ENCODE results near the gene MX2.
"Not testable (repeated sequence)": the region's sequence is repeated elsewhere in the genome, so short reads cannot be mapped to it uniquely, and the experiment has no call there.

The MX2 gene

GRCh38 chr21:41418393-41418792 is 56.6 kb downstream of the MX2 start:
- no peak for TF ChIP-seq GATA1 (IDR thresholded peaks at IDR 0.05; ENCODE audit: low read depth, low read length)
- TF ChIP-seq POLR2A (IDR thresholded peaks at IDR 0.05; ENCODE audit: low read length), result no peak
- no peak for DNase-seq

DNA sequence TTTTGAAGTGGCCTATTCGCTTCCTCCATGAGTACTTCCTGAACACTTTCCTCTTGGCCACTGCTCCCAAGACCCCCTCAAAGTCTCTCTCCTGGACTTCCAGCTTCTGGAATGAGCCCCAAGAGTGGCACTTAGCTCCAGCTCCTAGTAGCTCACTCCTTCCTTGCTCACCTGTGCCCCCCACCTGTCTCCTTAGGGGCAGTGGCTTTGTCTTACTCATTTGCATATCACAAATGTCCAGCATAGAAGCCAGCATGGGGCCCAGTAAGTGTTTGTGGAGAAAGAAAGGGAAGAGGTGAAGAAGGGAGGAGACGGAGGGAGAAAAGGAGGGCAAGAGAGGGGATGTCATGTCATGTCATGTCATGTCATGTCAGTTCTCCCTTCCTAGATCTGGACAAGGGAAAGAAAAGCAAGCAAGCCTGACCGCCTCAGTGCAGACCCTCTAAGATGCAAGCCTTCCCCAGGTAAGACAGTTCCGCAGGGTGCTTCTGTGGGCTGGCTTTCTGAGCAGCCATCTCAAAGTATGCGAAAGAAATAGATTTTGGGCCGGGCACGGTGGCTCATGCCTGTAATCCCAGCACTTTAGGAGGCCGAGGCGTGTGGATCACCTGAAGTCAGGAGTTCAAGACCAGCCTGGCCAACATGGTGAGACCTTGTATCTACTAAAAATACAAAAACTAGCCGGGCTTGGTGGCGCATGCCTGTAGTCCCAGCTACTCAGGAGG is 57.3 kb downstream of the MX2 start:
- TF ChIP-seq POLR2A (IDR thresholded peaks at IDR 0.05; ENCODE audit: low read length) (no peak), GATA1 (IDR thresholded peaks at IDR 0.05; ENCODE audit: low read depth, low read length) (no peak)
- no peak for DNase-seq

DNA sequence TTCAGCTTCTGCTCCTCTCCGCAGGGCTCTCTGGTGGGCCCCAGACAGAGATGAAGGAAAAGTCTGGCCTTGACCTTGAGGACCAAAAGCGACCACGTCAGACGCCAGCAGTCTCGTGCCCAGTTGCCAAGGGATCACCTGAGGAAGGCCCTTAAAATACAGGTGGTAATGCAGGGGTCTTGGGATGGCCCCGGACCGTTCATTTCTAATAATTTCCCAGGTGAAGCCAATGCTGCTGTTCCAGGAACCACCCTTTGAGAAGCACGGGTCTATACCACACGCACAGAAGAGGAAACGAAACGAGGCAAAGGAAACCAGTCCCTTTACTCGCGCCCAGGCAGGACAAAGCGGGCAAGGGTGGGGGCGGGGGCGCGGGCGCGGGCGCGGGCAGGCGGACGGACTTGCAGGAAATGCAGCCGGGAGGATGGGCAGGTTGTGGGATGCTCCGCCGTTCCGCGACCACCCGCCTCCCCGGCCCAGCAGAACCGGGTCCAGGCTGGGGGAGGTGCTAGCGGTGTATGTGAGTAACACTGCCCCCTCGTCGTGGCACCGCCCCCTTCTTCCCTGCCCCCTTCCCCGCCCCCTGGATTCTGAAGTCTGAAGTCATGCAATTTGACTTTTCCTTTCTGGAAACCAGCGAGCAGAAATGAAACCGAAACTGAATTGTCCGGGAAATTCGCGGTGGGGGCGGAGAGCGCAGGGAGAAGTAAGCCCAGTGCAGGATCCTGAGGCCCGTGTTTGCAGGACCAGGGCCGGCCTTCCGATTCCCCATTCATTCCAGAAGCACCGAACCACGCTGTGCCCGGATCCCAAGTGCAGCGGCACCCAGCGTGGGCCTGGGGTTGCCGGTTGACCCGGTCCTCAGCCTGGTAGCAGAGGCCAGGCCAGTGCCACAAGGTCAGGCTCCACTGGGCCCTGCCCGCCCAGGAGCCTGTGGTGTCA is 58.4 kb downstream of the MX2 start:
- DNase-seq, result peak; percentile 42 to 70
- no peak for TF ChIP-seq POLR2A (IDR thresholded peaks at IDR 0.05; ENCODE audit: low read length)
- no peak for TF ChIP-seq GATA1 (IDR thresholded peaks at IDR 0.05; ENCODE audit: low read depth, low read length)

DNA sequence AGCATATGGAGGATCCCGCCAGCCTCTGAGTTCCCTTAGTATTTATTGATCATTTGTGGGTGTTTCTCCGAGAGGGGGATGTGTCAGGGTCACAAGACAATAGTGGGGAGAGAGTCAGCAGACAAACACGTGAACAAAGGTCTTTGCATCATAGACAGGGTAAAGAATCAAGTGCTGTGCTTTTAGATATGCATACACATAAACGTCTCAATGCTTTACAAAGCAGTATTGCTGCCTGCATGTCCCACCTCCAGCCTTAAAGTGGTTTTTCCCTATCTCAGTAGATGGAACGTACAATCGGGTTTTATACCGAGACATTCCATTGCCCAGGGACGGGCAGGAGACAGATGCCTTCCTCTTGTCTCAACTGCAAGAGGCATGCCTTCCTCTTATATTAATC is 59.2 kb downstream of the MX2 start:
- DNase-seq, result not testable (repeated sequence)

- TF ChIP-seq POLR2A (IDR thresholded peaks at IDR 0.05; ENCODE audit: low read length), result no peak
- no peak for TF ChIP-seq GATA1 (IDR thresholded peaks at IDR 0.05; ENCODE audit: low read depth, low read length)
- DNase-seq, result no peak
Observed at GRCh38 chr21:41422546-41423304, 60.9 kb downstream of the MX2 start.

DNA sequence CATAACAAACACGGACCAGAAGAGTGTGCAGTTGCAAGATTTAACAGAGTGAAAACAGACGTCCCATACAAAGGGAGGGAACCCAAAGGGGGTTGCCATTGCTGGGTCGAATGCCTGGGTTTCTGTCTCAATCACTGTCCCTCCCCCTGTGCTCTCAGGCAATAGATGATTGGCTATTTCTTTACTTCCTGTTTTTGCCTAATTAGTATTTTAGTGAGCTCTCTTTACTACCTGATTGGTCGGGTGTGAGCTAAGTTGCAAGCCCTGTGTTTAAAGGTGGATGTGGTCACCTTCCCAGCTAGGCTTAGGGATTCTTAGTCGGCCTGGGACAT is 61.4 kb downstream of the MX2 start:
- not testable (repeated sequence) for DNase-seq

DNA sequence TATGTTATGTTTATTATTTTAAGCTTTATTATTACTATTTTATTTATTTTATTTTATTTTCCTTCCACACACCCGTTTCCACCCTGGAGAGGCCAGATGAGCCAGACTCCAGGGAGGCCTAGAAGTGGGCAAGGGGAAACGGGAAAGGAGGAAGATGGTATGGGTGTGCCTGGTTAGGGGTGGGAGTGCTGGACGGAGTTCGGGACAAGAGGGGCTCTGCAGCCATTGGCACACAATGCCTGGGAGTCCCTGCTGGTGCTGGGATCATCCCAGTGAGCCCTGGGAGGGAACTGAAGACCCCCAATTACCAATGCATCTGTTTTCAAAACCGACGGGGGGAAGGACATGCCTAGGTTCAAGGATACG is 63.7 kb downstream of the MX2 start:
- no peak for DNase-seq
- TF ChIP-seq GATA1 (IDR thresholded peaks at IDR 0.05; ENCODE audit: low read depth, low read length), result no peak
- no peak for TF ChIP-seq POLR2A (IDR thresholded peaks at IDR 0.05; ENCODE audit: low read length)

- no peak for TF ChIP-seq POLR2A (IDR thresholded peaks at IDR 0.05; ENCODE audit: low read length)
- TF ChIP-seq GATA1 (IDR thresholded peaks at IDR 0.05; ENCODE audit: low read depth, low read length), result no peak
- DNase-seq, result no peak
Observed at GRCh38 chr21:41425954-41426675, 64.3 kb downstream of the MX2 start, which contains the start of gene MX1. Gene MX1, plus strand, starts transcription at chr21:41426239. Its CDS starts 5,832 bp downstream, at chr21:41432071.

- TF ChIP-seq GATA1 (IDR thresholded peaks at IDR 0.05; ENCODE audit: low read depth, low read length), result no peak
- DNase-seq, result no peak
Observed at GRCh38 chr21:41426676-41427404, 65.0 kb downstream of the MX2 start.

DNA sequence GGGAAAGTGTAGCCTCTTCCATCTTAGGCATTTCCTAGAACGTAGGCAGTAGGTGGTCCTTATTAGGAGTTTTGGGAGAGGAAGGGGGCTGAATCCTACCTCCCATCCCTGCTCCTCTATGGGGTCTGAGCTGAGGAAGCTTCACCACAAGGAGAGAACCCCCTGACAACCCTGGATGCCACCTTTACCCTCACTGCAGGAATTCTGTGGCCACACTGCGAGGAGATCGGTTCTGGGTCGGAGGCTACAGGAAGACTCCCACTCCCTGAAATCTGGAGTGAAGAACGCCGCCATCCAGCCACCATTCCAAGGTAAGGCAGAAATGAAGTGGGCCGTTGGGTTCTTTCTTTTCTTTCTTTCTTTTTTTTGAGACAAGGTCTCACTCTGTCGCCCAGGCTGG is 65.7 kb downstream of the MX2 start:
- TF ChIP-seq GATA1 (IDR thresholded peaks at IDR 0.05; ENCODE audit: low read depth, low read length) (no peak), POLR2A (IDR thresholded peaks at IDR 0.05; ENCODE audit: low read length) (no peak)
- DNase-seq, result no peak

- DNase-seq, result no peak
- TF ChIP-seq POLR2A (IDR thresholded peaks at IDR 0.05; ENCODE audit: low read length) (no peak), GATA1 (IDR thresholded peaks at IDR 0.05; ENCODE audit: low read depth, low read length) (no peak)
Observed at GRCh38 chr21:41428311-41428710, 66.5 kb downstream of the MX2 start.

DNA sequence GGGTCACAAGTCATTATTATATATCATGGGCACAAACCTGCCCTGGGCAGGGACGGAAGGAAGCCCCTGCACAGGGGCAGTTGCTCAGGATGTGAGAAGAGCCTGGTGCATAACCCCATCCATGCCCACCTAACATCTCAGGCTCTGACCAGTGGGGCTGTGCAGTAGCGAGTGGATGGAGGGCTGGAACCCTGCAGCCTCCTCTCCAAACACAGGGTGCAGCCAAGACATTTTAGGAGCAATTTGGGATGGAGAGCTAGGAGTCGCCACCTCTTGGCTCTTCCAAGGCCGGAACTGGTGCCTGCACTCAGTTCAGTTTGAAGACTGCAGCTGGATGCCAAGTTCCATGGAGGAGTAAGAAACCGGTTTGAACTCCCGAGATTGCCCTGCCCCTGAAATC is 67.0 kb downstream of the MX2 start:
- no peak for DNase-seq
- TF ChIP-seq POLR2A (IDR thresholded peaks at IDR 0.05; ENCODE audit: low read length), result no peak
- TF ChIP-seq GATA1 (IDR thresholded peaks at IDR 0.05; ENCODE audit: low read depth, low read length), result no peak

DNA sequence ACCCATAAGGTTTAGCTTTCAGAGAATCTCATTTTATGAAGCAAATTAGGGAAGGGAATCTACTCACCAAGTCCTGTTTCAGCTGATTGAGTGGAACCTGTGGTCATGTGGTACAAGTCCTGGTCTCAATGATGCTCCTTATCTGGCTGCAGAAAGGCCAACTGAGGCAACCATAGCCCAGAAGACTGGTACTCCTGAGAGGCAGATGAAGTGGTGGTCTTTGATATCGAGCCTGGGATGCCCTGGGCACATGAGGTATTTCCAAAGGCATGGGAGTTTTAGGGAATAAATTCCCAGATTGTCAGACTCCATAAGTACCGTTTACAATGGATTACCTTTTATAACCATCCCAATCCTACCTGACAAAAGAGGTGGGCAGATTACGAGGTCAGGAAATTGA is 67.5 kb downstream of the MX2 start:
- DNase-seq, result no peak
- TF ChIP-seq GATA1 (IDR thresholded peaks at IDR 0.05; ENCODE audit: low read depth, low read length) (no peak), POLR2A (IDR thresholded peaks at IDR 0.05; ENCODE audit: low read length) (no peak)

All from erythroblast (primary cell).